OCI-LY1 (cell line): ENCODE data around the gene FAM222B.

Source experiments
- CTCF ChIP-seq: fragments of 200-600 bp; sonication (generic), shearing (Covaris generic); IDR thresholded peaks from 2 replicates; pipeline ENCODE4 v1.5.1; 2017; ENCODE audit warnings: mild to moderate bottlenecking, antibody characterized with exemption, low read length, moderate library complexity, mixed read lengths
- EZH2 ChIP-seq: fragments of 200-600 bp; sonication (generic), shearing (Covaris generic); IDR thresholded peaks from 2 replicates; pipeline ENCODE4 v1.8.0; 2017; ENCODE audit warnings: borderline replicate concordance, mixed run types, mild to moderate bottlenecking, antibody characterized with exemption, low read length, moderate library complexity, mixed read lengths

- no peak; the same call in 1 of the 2 replicates for TF ChIP-seq CTCF
- TF ChIP-seq EZH2 = no peak
These were observed 124.8 kb downstream of the FAM222B start, which contains the start of gene RAB34 for GRCh38 chr17:28717578-28718332.
